ENCODE data around the gene MAST4. TPM values are rescaled to one million over a fixed set of nuclear protein-coding genes. Genes with fewer than 3 reads are reported as not detected.
"Not testable (repeated sequence)": the region's sequence is repeated elsewhere in the genome, so short reads cannot be mapped to it uniquely, and the experiment has no call there.

MAST4 gene
- total RNA-seq, 1 donor from 2014 or later = 45.2 TPM

- no peak for DNase-seq (ENCODE audit: low spot score)
Observed at GRCh38 chr5:67147760-67148159, 551.6 kb downstream of the MAST4 start.

GRCh38 chr5:67149057-67149950 is 553.1 kb downstream of the MAST4 start:
- DNase-seq (ENCODE audit: low spot score) = no peak

- no peak for DNase-seq (ENCODE audit: low spot score)
Observed at GRCh38 chr5:67149951-67150523, 553.8 kb downstream of the MAST4 start.

- no peak for DNase-seq (ENCODE audit: low spot score)
Observed at GRCh38 chr5:67152400-67152799, 556.2 kb downstream of the MAST4 start.

- no peak for DNase-seq (ENCODE audit: low spot score)
Observed at GRCh38 chr5:67153292-67153691, 557.1 kb downstream of the MAST4 start.

- DNase-seq (ENCODE audit: low spot score) = no peak
Observed at GRCh38 chr5:67154556-67155206, 558.5 kb downstream of the MAST4 start.

- no peak for DNase-seq (ENCODE audit: low spot score)
Observed at GRCh38 chr5:67156976-67157583, 560.9 kb downstream of the MAST4 start.

GRCh38 chr5:67160272-67160671 is 564.1 kb downstream of the MAST4 start:
- no peak for DNase-seq (ENCODE audit: low spot score)

- no peak for DNase-seq (ENCODE audit: low spot score)
Observed at GRCh38 chr5:67160985-67161384, 564.8 kb downstream of the MAST4 start.

GRCh38 chr5:67161767-67162166 is 565.6 kb downstream of the MAST4 start:
- DNase-seq (ENCODE audit: low spot score) = no peak

- no peak for DNase-seq (ENCODE audit: low spot score)
Observed at GRCh38 chr5:67163231-67163756, 567.1 kb downstream of the MAST4 start.

- DNase-seq (ENCODE audit: low spot score) = no peak
Observed at GRCh38 chr5:67163863-67164595, 567.8 kb downstream of the MAST4 start.

GRCh38 chr5:67164856-67165525 is 568.8 kb downstream of the MAST4 start:
- no peak for DNase-seq (ENCODE audit: low spot score)

GRCh38 chr5:67165526-67166459 is 569.6 kb downstream of the MAST4 start:
- peak; percentile 95 for DNase-seq (ENCODE audit: low spot score)

- DNase-seq (ENCODE audit: low spot score) = no peak
Observed at GRCh38 chr5:67166460-67167285, 570.5 kb downstream of the MAST4 start.

GRCh38 chr5:67168069-67168468 is 571.9 kb downstream of the MAST4 start:
- no peak for DNase-seq (ENCODE audit: low spot score)

GRCh38 chr5:67170767-67171166 is 574.6 kb downstream of the MAST4 start:
- DNase-seq (ENCODE audit: low spot score) = no peak

- DNase-seq (ENCODE audit: low spot score) = not testable (repeated sequence)
Observed at GRCh38 chr5:67173351-67173750, 577.2 kb downstream of the MAST4 start.

Measured in mesenteric fat pad (tissue), 1 donor.